GM18508 (cell line): ENCODE results near the gene GNMT.

Experiments
- ATAC-seq: cut with Tn5 transposase; IDR thresholded peaks from one replicate; pipeline ENCODE4 v1.9.1; 2021; ENCODE audit warnings: moderate number of reproducible peaks; ENCODE audit not compliant: insufficient read depth, unreplicated experiment

The GNMT gene

GRCh38 chr6:43009124-43009523 lies 48.6 kb downstream of the GNMT start:
- no peak for ATAC-seq

DNA sequence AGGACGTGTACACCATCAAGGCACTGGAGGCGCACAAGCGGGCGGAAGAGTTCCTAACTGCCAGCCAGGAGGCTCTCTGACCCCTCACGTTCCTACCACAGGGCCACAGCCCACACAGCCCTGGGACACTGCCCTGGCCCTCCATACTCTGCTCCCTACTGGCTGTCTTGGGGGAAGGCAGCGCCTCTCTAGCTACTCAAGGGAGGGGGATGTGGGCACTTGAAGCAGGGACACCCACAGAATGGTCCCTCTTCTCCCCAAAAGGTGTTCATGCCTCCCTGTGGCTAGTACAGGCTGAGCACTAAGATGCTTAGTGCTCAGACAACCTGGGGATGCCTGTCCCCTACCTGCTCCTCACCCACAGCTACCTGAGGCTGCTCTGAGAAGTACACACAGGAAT lies 50.7 kb downstream of the GNMT start:
- no peak for ATAC-seq

GRCh38 chr6:43012364-43012763 lies 51.8 kb downstream of the GNMT start:
- ATAC-seq = no peak

- no peak for ATAC-seq
Measured at GRCh38 chr6:43013097-43013842, 52.7 kb downstream of the GNMT start.
